22Rv1 (cell line): Measurements from ENCODE around the gene SET.
A peak's percentile ranks its signal among the peaks of the same experiment; 100 is the strongest.
"Not testable (repeated sequence)": the region's sequence is repeated elsewhere in the genome, so short reads cannot be mapped to it uniquely, and the experiment has no call there.

Experiments
- H3K27ac ChIP-seq: fragments of 450-650 bp; 2 replicates; pipeline ENCODE4 v1.5.1; 2017
- CTCF ChIP-seq: fragments of 450-650 bp; IDR thresholded peaks from 2 replicates; pipeline ENCODE4 v1.5.1; 2017; ENCODE audit warnings: mild to moderate bottlenecking
- ZFX ChIP-seq: fragments of 450-650 bp; IDR thresholded peaks from 2 replicates; pipeline ENCODE4 v1.6.1; 2017; ENCODE audit warnings: antibody characterized with exemption, borderline replicate concordance

SET gene

GRCh38 chr9:128653908-128654307 lies 35.1 kb upstream of the SET start:
- no peak overlapping the region for H3K27ac ChIP-seq
- TF ChIP-seq ZFX (no peak), CTCF (no peak)

- no peak for TF ChIP-seq ZFX
- TF ChIP-seq CTCF = no peak
Observed at GRCh38 chr9:128654481-128654880, 34.5 kb upstream of the SET start.

GRCh38 chr9:128656416-128657343 lies 32.3 kb upstream of the SET start, which contains the start of gene DYNC2I2:
TSS of gene DYNC2I2 (minus strand) at chr9:128656847. CDS start at chr9:128656726, 121 bp downstream.
- TF ChIP-seq CTCF (no peak), ZFX (no peak)
- H3K27ac ChIP-seq = peak within 1 kb of the TSS; percentile 98

More at GRCh38 chr9:128654481-128654880, 34.5 kb upstream of the SET start:
- no peak overlapping the region for H3K27ac ChIP-seq

GRCh38 chr9:128657344-128657704 lies 31.7 kb upstream of the SET start:
- H3K27ac ChIP-seq = peak overlapping the region; percentile 98
- TF ChIP-seq CTCF (no peak), ZFX (no peak)

DNA sequence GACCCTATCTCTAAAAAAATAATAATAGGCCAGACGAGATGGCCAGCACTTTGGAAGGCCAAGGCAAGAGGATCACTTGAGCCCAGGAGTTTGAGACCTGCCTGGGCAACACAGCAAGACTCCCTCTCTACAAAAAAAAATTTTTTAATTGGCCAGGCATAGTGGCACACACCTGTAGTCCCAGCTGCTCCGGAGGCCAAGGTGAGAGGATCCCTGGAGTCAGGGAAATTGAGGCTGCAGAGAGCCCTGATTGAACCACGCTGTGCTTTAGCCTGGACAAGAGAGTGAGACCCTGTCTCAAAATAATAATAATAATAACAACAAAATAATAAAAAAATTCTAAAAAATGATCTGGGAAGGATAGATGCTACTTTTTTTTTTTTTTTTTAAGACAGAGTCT lies 31.2 kb upstream of the SET start:
- TF ChIP-seq CTCF (no peak), ZFX (no peak)
- H3K27ac ChIP-seq = peak overlapping the region; percentile 98

GRCh38 chr9:128666481-128666941 lies 22.5 kb upstream of the SET start:
- not testable (repeated sequence) for H3K27ac ChIP-seq

- TF ChIP-seq ZFX (no peak), CTCF (no peak)
- no peak overlapping the region for H3K27ac ChIP-seq
Observed at GRCh38 chr9:128669786-128670185, 19.2 kb upstream of the SET start.
